Breast epithelium (tissue), 3 donors: ENCODE measurements around the gene PRPF18.

Source experiments
- POLR2A ChIP-seq: fragments of 450-650 bp; IDR thresholded peaks from one replicate; pipeline ENCODE4 v1.6.1; 2016; ENCODE audit warnings: antibody characterized with exemption, mild to moderate bottlenecking, moderate library complexity
- POLR2AphosphoS5 ChIP-seq, 3 donors: sonication (generic); formaldehyde crosslinking; IDR thresholded peaks; one replicate each; pipeline ENCODE4 v1.6.1; 2017; ENCODE audit warnings: antibody characterized with exemption in 3 of 3
- TF ChIP-seq, protein P1 (sequence below), 3 donors: fragments of 450-650 bp; IDR thresholded peaks; one replicate each; pipeline ENCODE4 v1.5.1; 2016 to 2017; ENCODE audit warnings: antibody characterized with exemption in 3 of 3, mild to moderate bottlenecking in 3 of 3, moderate library complexity in 3 of 3

DNA sequence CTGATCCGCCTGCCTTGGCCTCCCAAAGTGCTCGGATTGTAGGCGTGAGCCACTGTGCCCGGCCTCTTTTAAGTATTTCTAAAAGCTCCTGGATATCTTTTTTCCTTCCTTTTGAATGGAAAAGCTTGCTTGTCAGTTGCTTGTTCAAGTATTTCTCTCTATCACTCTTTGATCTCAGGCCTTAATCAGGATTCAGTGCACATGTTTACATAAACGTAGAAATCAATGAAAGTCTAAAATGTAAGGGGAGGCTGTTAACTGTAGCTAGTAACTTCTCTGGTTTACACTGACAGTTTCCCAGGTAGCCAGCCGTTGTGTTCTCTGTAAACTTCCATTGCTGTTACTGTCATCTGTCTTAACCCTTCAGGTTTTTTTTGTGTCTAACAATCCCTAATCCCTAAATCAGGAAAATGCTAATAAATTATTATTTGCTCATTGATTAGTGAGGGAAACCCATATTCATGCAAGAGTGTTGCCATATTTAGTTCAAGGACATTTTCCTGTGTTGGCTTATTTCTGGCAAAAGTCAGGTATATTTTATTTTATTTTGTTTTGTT lies 1.5 kb upstream of the PRPF18 start:
- TF ChIP-seq, protein P1, sequence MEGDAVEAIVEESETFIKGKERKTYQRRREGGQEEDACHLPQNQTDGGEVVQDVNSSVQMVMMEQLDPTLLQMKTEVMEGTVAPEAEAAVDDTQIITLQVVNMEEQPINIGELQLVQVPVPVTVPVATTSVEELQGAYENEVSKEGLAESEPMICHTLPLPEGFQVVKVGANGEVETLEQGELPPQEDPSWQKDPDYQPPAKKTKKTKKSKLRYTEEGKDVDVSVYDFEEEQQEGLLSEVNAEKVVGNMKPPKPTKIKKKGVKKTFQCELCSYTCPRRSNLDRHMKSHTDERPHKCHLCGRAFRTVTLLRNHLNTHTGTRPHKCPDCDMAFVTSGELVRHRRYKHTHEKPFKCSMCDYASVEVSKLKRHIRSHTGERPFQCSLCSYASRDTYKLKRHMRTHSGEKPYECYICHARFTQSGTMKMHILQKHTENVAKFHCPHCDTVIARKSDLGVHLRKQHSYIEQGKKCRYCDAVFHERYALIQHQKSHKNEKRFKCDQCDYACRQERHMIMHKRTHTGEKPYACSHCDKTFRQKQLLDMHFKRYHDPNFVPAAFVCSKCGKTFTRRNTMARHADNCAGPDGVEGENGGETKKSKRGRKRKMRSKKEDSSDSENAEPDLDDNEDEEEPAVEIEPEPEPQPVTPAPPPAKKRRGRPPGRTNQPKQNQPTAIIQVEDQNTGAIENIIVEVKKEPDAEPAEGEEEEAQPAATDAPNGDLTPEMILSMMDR (IDR thresholded peaks at IDR 0.05), result no peak
- no peak for TF ChIP-seq POLR2A
- TF ChIP-seq POLR2AphosphoS5 (IDR thresholded peaks at IDR 0.05), result no peak
